Raji (cell line): ENCODE measurements around the gene CCDC116.

Experiments
- POLR2A ChIP-seq: IDR thresholded peaks from 2 replicates; pipeline ENCODE4 v1.6.1; 2011; ENCODE audit warnings: low read depth, low read length, control low read depth; ENCODE audit not compliant: insufficient read depth

CCDC116 gene

GRCh38 chr22:21681566-21682370 lies 49.2 kb downstream of the CCDC116 start:
- no peak for TF ChIP-seq POLR2A

- TF ChIP-seq POLR2A, result no peak
Measured at GRCh38 chr22:21682385-21683175, 50.0 kb downstream of the CCDC116 start.

- TF ChIP-seq POLR2A, result no peak
Measured at GRCh38 chr22:21683401-21683811, 50.8 kb downstream of the CCDC116 start.

GRCh38 chr22:21684492-21685163 lies 52.1 kb downstream of the CCDC116 start:
- no peak for TF ChIP-seq POLR2A

GRCh38 chr22:21685164-21685513 lies 52.6 kb downstream of the CCDC116 start:
- no peak for TF ChIP-seq POLR2A

- no peak for TF ChIP-seq POLR2A
Measured at GRCh38 chr22:21686193-21686608, 53.6 kb downstream of the CCDC116 start.
